HEK293 (cell line): ENCODE data around the gene ZNF70.

ENCODE experiments used
- CTCF ChIA-PET: fragments of 350-600 bp; formaldehyde crosslinking; extraction: SDS; loops from one replicate; lab custom pipeline; 2021; ENCODE audit warnings: antibody characterized with exemption; lab: Yijun Ruan, JAX
- POLR2A ChIA-PET: fragments of 300-600 bp; formaldehyde crosslinking; extraction: SDS; loops from one replicate; lab custom pipeline; 2020; ENCODE audit warnings: antibody characterized with exemption, inconsistent platforms; lab: Yijun Ruan, JAX
- H3K27ac ChIP-seq: fragments of 200-500 bp; sonication (Bioruptor generic); 2 replicates; pipeline ENCODE4 v1.5.1; 2014; ENCODE audit warnings: low read depth, low read length, control low read depth, inconsistent platforms; ENCODE audit errors: extremely low read depth
- H3K36me3 ChIP-seq, 2 experiments: fragments of 200-500 bp in 1 of 2; sonication (Bioruptor generic) in 1 of 2; 1 replicate in 1 of 2; 2 replicates in 1 of 2; pipeline ENCODE4 v1.5.1; 2014 to 2017; ENCODE audit warnings: inconsistent platforms in 2 of 2, low read length in 2 of 2; ENCODE audit not compliant: control insufficient read depth in 2 of 2, insufficient read depth in 1 of 2
- H3K4me1 ChIP-seq: fragments of 200-500 bp; sonication (Bioruptor generic); 2 replicates; pipeline ENCODE4 v1.5.1; 2014; ENCODE audit warnings: mild to moderate bottlenecking, low read length, inconsistent platforms; ENCODE audit not compliant: control insufficient read depth, insufficient read depth
- H3K4me3 ChIP-seq: 2 replicates; pipeline ENCODE4 v1.5.1; 2011; ENCODE audit warnings: low read depth, mild to moderate bottlenecking, control low read depth, low read length, moderate library complexity
- H3K9me3 ChIP-seq: fragments of 200-500 bp; sonication (Bioruptor generic); 2 replicates; pipeline ENCODE4 v1.5.1; 2014; ENCODE audit warnings: low read depth, low read length, inconsistent platforms; ENCODE audit not compliant: control insufficient read depth, insufficient read depth
- EGR2 ChIP-seq: fragments of 450-650 bp; formaldehyde crosslinking; IDR thresholded peaks from 2 replicates; pipeline ENCODE4 v1.5.1; 2016; ENCODE audit warnings: low read depth, missing biosample characterization, missing genetic modification characterization
- GFI1B ChIP-seq: fragments of 450-650 bp; formaldehyde crosslinking; IDR thresholded peaks from 2 replicates; pipeline ENCODE4 v1.5.1; 2016; ENCODE audit warnings: missing biosample characterization, missing genetic modification characterization
- IKZF3 ChIP-seq: fragments of 450-650 bp; IDR thresholded peaks from 2 replicates; pipeline ENCODE4 v1.5.0; 2018; ENCODE audit warnings: missing biosample characterization, mild to moderate bottlenecking, missing genetic modification characterization, moderate library complexity
- OSR2 ChIP-seq: fragments of 450-650 bp; formaldehyde crosslinking; IDR thresholded peaks from 2 replicates; pipeline ENCODE4 v1.5.1; 2016; ENCODE audit warnings: missing biosample characterization, missing genetic modification characterization
- RBAK ChIP-seq: fragments of 450-650 bp; formaldehyde crosslinking; IDR thresholded peaks from 2 replicates; pipeline ENCODE4 v1.5.1; 2016; ENCODE audit warnings: missing biosample characterization, missing genetic modification characterization
- SCRT1 ChIP-seq: fragments of 450-650 bp; formaldehyde crosslinking; IDR thresholded peaks from 2 replicates; pipeline ENCODE4 v1.5.1; 2016; ENCODE audit warnings: missing biosample characterization, missing genetic modification characterization, borderline replicate concordance
- SP3 ChIP-seq: fragments of 450-650 bp; formaldehyde crosslinking; IDR thresholded peaks from 2 replicates; pipeline ENCODE4 v1.5.1; 2016; ENCODE audit warnings: missing biosample characterization, missing genetic modification characterization
- TSHZ1 ChIP-seq: fragments of 450-650 bp; formaldehyde crosslinking; IDR thresholded peaks from 2 replicates; pipeline ENCODE4 v1.5.1; 2016; ENCODE audit warnings: missing biosample characterization, missing genetic modification characterization, borderline replicate concordance
- YY2 ChIP-seq: fragments of 450-650 bp; formaldehyde crosslinking; IDR thresholded peaks from 2 replicates; pipeline ENCODE4 v1.5.1; 2016; ENCODE audit warnings: missing biosample characterization, missing genetic modification characterization
- ZBTB48 ChIP-seq: fragments of 450-650 bp; formaldehyde crosslinking; IDR thresholded peaks from 2 replicates; pipeline ENCODE4 v1.5.1; 2016; ENCODE audit warnings: missing biosample characterization, missing genetic modification characterization
- ZFP37 ChIP-seq: fragments of 450-650 bp; formaldehyde crosslinking; IDR thresholded peaks from 2 replicates; pipeline ENCODE4 v1.5.1; 2016; ENCODE audit warnings: missing biosample characterization, missing genetic modification characterization
- ZFP41 ChIP-seq: fragments of 450-650 bp; formaldehyde crosslinking; IDR thresholded peaks from 2 replicates; pipeline ENCODE4 v1.5.1; 2016; ENCODE audit warnings: missing biosample characterization, missing genetic modification characterization, borderline replicate concordance
- ZNF133 ChIP-seq: fragments of 450-650 bp; formaldehyde crosslinking; IDR thresholded peaks from 2 replicates; pipeline ENCODE4 v1.5.1; 2016; ENCODE audit warnings: missing biosample characterization, missing genetic modification characterization
- ZNF146 ChIP-seq: fragments of 450-650 bp; formaldehyde crosslinking; IDR thresholded peaks from 2 replicates; pipeline ENCODE4 v1.5.1; 2016; ENCODE audit warnings: missing biosample characterization, missing genetic modification characterization
- ZNF169 ChIP-seq: fragments of 450-650 bp; formaldehyde crosslinking; IDR thresholded peaks from 2 replicates; pipeline ENCODE4 v1.5.1; 2016; ENCODE audit warnings: missing biosample characterization, missing genetic modification characterization
- ZNF335 ChIP-seq: fragments of 450-650 bp; formaldehyde crosslinking; conservative IDR thresholded peaks from 2 replicates; pipeline ENCODE4 v1.5.1; 2016; ENCODE audit warnings: missing biosample characterization, missing genetic modification characterization
- ZNF362 ChIP-seq: fragments of 450-650 bp; formaldehyde crosslinking; IDR thresholded peaks from 2 replicates; pipeline ENCODE4 v1.5.1; 2016; ENCODE audit warnings: missing biosample characterization, missing genetic modification characterization
- ZNF391 ChIP-seq: fragments of 450-650 bp; formaldehyde crosslinking; IDR thresholded peaks from 2 replicates; pipeline ENCODE4 v1.5.1; 2016; ENCODE audit warnings: low read depth, missing biosample characterization, missing genetic modification characterization, borderline replicate concordance
- ZNF837 ChIP-seq: fragments of 450-650 bp; formaldehyde crosslinking; IDR thresholded peaks from 2 replicates; pipeline ENCODE4 v1.5.1; 2016; ENCODE audit warnings: missing biosample characterization, missing genetic modification characterization
- ZSCAN5A ChIP-seq: fragments of 450-650 bp; formaldehyde crosslinking; IDR thresholded peaks from 2 replicates; pipeline ENCODE4 v1.5.1; 2016; ENCODE audit warnings: missing biosample characterization, missing genetic modification characterization
- TF ChIP-seq, protein P1 (sequence below): fragments of 450-650 bp; formaldehyde crosslinking; IDR thresholded peaks from 2 replicates; pipeline ENCODE4 v1.5.1; 2016; ENCODE audit warnings: missing biosample characterization, missing genetic modification characterization
- TF ChIP-seq, protein P2 (sequence below): fragments of 450-650 bp; formaldehyde crosslinking; conservative IDR thresholded peaks from 2 replicates; pipeline ENCODE4 v1.5.1; 2016; ENCODE audit warnings: low read depth, missing biosample characterization, missing genetic modification characterization

Gene ZNF70

GRCh38 chr22:23751441-23751996 is 607 bp upstream of the ZNF70 start:
- POLR2A ChIA-PET, result interaction anchor here (0.6 to 1.4 kb wide), 10 partner anchors 12 to 106 kb away, joined by 3 to 9 read pairs (median 4); partner anchors contain the start of gene SLC2A11
- TF ChIP-seq RBAK (tag by site-specific recombination) (no peak), SCRT1 (no peak), ZNF391 (no peak), OSR2 (tag by site-specific recombination) (no peak), ZNF837 (no peak), SP3 (tag by site-specific recombination) (no peak), IKZF3 (tag by site-specific recombination) (no peak), ZNF133 (no peak), ZSCAN5A (tag by site-specific recombination) (no peak), GFI1B (no peak), ZNF146 (no peak), ZNF335 (tag by site-specific recombination) (peak; percentile 8), ZNF169 (tag by site-specific recombination) (no peak), YY2 (no peak), TSHZ1 (tag by site-specific recombination) (no peak), ZFP37 (no peak), ZNF362 (tag by site-specific recombination) (no peak), ZFP41 (tag by site-specific recombination) (no peak), ZBTB48 (tag by site-specific recombination) (no peak), EGR2 (no peak)
- TF ChIP-seq, protein P1, sequence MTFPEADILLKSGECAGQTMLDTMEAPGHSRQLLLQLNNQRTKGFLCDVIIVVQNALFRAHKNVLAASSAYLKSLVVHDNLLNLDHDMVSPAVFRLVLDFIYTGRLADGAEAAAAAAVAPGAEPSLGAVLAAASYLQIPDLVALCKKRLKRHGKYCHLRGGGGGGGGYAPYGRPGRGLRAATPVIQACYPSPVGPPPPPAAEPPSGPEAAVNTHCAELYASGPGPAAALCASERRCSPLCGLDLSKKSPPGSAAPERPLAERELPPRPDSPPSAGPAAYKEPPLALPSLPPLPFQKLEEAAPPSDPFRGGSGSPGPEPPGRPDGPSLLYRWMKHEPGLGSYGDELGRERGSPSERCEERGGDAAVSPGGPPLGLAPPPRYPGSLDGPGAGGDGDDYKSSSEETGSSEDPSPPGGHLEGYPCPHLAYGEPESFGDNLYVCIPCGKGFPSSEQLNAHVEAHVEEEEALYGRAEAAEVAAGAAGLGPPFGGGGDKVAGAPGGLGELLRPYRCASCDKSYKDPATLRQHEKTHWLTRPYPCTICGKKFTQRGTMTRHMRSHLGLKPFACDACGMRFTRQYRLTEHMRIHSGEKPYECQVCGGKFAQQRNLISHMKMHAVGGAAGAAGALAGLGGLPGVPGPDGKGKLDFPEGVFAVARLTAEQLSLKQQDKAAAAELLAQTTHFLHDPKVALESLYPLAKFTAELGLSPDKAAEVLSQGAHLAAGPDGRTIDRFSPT, result 0 out of 2 replicates have a peak, but pooled peaks have one; percentile 26
- TF ChIP-seq, protein P2, sequence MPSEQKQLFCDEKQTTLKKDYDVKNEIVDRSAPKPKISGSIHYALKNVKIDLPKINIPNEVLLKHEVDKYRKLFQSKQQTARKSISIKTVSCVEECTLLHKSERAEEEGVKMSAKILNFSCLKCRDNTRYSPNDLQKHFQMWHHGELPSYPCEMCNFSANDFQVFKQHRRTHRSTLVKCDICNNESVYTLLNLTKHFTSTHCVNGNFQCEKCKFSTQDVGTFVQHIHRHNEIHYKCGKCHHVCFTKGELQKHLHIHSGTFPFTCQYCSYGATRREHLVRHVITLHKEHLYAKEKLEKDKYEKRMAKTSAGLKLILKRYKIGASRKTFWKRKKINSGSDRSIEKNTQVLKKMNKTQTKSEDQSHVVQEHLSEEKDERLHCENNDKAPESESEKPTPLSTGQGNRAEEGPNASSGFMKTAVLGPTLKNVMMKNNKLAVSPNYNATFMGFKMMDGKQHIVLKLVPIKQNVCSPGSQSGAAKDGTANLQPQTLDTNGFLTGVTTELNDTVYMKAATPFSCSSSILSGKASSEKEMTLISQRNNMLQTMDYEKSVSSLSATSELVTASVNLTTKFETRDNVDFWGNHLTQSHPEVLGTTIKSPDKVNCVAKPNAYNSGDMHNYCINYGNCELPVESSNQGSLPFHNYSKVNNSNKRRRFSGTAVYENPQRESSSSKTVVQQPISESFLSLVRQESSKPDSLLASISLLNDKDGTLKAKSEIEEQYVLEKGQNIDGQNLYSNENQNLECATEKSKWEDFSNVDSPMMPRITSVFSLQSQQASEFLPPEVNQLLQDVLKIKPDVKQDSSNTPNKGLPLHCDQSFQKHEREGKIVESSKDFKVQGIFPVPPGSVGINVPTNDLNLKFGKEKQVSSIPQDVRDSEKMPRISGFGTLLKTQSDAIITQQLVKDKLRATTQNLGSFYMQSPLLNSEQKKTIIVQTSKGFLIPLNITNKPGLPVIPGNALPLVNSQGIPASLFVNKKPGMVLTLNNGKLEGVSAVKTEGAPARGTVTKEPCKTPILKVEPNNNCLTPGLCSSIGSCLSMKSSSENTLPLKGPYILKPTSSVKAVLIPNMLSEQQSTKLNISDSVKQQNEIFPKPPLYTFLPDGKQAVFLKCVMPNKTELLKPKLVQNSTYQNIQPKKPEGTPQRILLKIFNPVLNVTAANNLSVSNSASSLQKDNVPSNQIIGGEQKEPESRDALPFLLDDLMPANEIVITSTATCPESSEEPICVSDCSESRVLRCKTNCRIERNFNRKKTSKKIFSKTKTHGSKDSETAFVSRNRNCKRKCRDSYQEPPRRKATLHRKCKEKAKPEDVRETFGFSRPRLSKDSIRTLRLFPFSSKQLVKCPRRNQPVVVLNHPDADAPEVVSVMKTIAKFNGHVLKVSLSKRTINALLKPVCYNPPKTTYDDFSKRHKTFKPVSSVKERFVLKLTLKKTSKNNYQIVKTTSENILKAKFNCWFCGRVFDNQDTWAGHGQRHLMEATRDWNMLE (tag by site-specific recombination), result no peak

More at GRCh38 chr22:23751441-23751996, 607 bp upstream of the ZNF70 start:
- H3K27ac ChIP-seq, result peak overlapping the region; percentile 98
- H3K36me3 ChIP-seq, result no peaks in the 10 kb centered on the region; a peak in 1 of 3 replicates
- no peaks in the 10 kb centered on the region for H3K9me3 ChIP-seq
- peaks cover 9% of the 10 kb centered on the region; the same call in 1 of the 2 replicates for H3K4me1 ChIP-seq
- peak overlapping the region; percentile 84 for H3K4me3 ChIP-seq
- CTCF ChIA-PET, result interaction anchor here (0.5 to 1.0 kb wide), 3 partner anchors 24 to 210 kb away, joined by 3 read pairs; no protein-coding TSS in a partner anchor
